GM18517 (cell line): ENCODE measurements around the gene MYCBPAP.
A peak's percentile ranks its signal among the peaks of the same experiment; 100 is the strongest.

Experiments used
- ATAC-seq: cut with Tn5 transposase; IDR thresholded peaks from one replicate; pipeline ENCODE4 v1.9.1; 2021; ENCODE audit warnings: mild to moderate bottlenecking, moderate library complexity; ENCODE audit not compliant: unreplicated experiment

The MYCBPAP gene

DNA sequence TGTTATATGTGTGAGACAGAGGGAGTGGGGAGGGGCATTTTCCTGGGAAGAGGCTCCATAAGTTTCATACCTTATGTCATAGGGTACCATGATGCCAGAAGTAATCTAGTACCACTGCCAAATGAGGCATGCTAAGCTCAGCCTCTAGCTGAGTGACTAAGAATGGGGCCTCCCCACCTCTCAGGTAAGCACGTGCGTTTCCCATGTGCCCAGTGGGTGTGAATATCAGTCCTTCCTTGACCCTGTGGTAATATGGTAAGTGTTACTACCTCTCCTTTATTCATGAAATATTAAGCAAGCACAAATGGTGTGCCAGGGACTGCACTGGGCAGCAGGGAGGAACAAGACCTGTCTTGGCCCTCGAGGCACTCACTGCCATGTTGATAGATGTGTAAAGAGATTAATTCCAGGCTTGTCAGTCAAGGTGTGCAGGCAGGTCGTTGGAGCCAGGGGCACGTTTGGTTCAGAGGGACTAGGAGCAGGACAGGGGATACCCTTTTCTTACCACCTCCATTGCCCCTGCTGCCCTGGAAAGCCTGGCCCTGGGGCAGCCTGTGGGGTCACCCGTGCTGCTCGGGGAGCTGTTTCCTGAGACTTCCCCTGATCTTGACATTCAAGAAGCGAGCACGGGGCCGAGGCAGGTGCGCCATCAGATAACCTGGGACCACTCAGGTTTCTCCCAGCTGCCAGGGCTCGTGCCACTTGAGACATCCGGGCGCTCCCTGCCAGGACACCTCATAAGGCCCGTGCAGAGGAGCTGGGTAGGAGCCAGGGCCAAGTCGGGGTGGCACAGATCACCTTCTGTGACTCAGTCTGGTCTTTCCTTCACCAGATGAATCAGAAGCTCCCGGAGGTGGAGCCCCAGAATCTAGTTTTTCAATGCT, 20.8 kb upstream of the MYCBPAP start:
- no peak for ATAC-seq

GRCh38 chr17:50488880-50489279, 19.4 kb upstream of the MYCBPAP start:
- ATAC-seq, result no peak

DNA sequence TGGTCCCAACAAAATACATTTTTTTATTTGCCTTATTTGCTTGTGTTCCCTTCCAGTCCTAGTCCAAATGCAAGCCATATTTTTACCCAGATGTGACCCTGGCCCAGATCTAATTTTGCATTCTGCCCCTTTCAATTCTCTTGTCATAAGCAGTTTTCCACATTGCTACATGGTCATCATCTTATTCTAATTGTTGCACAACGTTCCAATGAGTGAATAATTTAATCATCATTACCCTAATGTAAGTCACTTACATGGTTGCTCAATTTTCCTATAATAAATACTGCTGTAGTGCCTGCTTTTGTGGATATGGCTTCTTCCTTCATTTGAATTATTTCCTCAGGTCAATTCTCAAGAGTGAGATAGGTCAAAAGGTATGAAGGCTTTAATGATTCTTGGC, 16.7 kb upstream of the MYCBPAP start:
- no peak for ATAC-seq

DNA sequence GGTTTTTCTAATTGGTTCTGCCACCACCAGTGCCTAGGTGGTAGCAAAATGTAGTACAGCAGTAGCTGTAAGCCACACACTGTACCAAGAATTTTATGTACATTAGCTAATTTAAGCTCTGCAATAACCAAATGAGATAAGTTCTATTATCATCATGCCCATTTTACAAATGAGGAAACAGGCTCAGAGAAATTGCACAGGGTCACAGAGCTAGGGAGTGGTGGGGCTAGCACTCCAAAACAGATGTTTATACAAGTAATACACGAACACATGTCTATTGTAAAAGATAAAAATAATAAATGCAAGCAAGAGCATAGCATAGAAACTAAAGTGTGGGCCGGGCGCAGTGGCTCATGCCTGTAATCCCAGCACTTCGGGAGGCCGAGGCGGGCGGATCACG, 16.0 kb upstream of the MYCBPAP start:
- ATAC-seq, result no peak

GRCh38 chr17:50493744-50494143, 14.5 kb upstream of the MYCBPAP start:
- no peak for ATAC-seq

GRCh38 chr17:50495217-50495823, 12.9 kb upstream of the MYCBPAP start:
- no peak for ATAC-seq

GRCh38 chr17:50495918-50496317, 12.3 kb upstream of the MYCBPAP start:
- no peak for ATAC-seq

GRCh38 chr17:50498021-50498874, 10.0 kb upstream of the MYCBPAP start:
- ATAC-seq, result no peak

DNA sequence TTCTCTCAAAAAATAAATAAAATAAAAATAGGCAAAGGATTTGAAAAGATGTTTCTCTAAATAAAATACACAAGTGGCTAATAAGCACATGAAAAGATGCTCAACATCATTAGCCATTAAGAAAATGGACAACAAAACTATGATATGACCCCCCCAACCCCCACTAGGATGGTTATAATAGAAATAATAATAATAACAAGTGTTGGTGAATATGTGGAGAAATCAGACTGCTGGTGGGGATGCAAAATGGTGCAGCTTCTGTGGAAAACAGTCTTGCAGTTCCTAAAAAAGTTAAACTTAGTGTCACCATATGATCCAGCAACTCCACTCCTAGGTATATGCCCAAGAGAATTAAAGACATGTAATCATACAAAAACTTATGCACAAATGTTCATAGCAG, 9.0 kb upstream of the MYCBPAP start:
- ATAC-seq, result no peak

DNA sequence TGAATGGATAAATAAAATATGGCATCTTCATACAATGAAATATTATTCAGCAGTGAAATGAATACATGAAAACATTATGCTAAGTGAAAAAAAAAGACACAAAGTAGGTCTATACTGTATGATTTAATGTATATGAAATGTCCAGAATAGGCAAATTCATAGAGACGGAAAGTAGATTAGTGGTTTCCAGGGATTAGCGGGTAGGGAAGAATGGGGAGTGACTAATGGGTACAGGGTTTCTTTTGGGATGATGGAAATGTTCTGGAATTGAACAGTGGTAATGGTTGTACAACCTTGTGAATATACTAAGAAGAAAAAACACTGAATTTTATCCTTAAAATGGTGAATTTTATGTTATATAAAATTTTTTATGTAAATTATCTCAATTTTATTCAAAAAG, 8.5 kb upstream of the MYCBPAP start:
- no peak for ATAC-seq

DNA sequence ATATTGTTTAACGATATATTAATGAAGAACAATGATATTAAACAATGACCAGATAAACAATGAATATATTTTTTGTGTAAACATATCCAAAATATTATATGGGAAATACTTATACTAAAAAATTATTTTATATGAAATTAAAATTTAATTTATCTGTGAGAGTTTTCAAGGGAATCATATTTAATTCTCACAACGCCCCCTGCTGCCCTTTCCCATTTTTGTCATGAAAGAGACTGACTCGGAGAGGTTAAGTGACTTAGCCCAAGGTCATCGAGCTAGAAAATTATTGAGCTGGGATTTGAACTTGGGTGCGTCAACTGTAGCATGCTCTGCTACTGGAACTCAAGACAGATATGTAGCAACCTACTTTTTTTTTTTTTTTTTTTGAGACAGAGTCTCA, 7.2 kb upstream of the MYCBPAP start:
- ATAC-seq, result no peak

- ATAC-seq, result no peak
These were observed 5.8 kb upstream of the MYCBPAP start for GRCh38 chr17:50502301-50502990.

DNA sequence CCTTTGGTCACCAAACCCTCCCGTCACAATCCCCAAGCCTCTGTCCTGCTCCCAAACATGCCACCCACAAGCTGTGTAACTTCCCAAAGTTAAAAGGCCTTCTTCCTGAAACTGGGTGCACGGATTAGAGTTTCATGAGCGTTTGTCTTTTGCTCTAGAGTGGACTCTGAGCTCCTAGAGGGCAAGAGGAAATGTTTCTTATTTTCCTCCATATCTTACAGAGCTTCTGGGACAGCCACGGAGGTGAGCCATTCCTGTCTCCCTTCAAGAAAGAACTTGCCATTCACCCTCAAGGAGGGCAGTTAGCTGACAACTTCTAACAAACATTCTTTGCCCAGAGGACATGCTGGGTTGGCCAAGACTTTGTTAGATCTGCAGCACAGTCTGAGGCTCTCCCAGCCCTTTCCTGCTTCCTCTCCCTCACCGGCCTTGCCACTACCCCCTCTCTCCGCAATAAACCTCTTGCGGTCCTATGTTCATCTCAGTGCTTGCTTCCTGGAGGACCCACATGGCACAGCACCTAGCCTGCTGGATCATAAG, 2.6 kb upstream of the MYCBPAP start:
- ATAC-seq, result no peak

DNA sequence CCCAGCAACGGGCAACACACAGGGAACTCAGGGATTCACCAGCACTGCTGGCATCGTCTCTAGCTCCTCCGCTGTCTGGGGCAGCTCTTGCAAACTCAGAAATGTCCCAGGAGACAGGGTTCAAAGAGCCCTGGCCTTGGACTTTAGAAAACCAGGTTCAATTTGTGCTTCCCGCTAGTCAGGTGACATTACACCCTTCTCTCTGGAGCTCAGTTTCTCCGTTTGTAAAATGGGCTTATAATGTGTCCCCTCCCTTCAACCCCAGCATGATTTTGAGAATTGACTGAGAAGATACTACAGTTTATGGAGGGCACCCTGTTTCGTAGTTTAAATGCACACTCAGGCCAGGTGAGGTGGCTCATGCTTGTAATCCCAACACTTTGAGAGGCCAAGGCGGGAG, 1.9 kb upstream of the MYCBPAP start:
- ATAC-seq, result no peak

- no peak for ATAC-seq
These were observed 578 bp downstream of the MYCBPAP start for GRCh38 chr17:50508573-50509460.

GRCh38 chr17:50511058-50511457, 2.8 kb downstream of the MYCBPAP start:
- peak; percentile 88 for ATAC-seq

- ATAC-seq, result no peak
These were observed 5.3 kb downstream of the MYCBPAP start for GRCh38 chr17:50513495-50513894.

DNA sequence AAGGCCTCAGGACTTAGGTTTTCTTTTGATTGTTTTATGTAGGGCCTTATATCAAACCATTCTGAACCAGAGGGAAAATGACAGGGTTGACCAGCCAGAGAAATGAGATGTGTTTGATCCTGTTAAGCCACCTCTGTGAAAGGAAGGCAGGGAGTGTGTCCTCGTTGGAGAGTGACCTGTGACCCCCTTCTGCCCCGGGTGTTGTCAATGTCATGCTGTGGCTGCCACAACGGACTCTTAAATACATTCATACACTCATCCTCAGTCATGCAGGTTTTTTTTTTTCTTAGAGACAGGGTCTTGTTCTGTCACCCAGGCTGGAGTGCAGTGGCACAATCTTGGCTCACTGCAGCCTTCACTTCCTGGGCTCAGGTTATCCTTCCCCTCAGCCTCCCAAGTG, 6.1 kb downstream of the MYCBPAP start:
- ATAC-seq, result no peak

DNA sequence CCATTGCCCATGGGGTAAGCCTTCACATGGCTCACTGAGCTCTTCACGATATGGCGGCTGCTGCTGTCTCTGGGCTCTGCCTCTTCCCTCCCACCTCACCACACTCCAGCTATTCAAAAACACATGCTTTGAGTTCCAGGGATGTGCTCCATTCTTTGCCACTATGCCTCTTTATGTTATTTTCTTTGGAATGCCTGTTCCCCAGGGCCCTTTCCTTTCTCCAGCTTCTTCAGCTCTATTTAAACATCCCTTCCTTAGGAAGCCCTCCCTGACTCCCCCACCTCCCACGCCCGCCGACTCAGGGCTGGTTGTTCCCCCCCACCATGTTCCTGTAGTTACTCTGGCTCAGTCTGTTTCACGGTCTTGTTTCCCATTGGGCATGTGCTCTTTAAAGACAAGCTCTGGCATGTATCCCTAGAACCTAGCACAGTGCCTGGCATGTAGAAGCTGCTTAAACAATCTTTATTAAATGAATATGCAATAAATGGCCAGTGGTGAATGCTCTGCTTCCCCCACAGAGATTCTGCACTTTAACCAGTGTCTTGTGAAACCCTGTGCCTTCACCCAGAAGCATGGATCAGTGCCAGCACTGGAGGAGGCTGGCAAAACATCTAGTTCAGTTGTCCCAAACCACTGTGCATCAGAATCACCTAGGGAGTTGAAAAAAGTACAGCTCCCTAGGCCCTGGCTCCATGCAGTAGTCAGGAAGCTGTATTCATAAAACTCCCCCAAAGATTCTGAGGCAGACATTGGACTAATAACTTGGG, 6.9 kb downstream of the MYCBPAP start:
- ATAC-seq, result no peak
